Measurements from ENCODE around the gene CEBPA. TPM values are rescaled to one million over a fixed set of nuclear protein-coding genes. Genes with fewer than 3 reads are reported as not detected.

The CEBPA gene
- total RNA-seq, 4 donors from 2014 or later = 12.9 to 31.0 (median 17.4) TPM

GRCh38 chr19:33279430-33280350 is 22.6 kb downstream of the CEBPA start:
- no peak for DNase-seq
- TF ChIP-seq CTCF (IDR thresholded peaks at IDR 0.05) (no peak), POLR2A (IDR thresholded peaks at IDR 0.05) (no peak)
- WGBS, 2 donors = 86 to 89% methylated on average over 15 to 17 of the region's 17 CpGs
- intact Hi-C loops (cut with DNase I) = no loop called here
- Histone ChIP-seq H3K4me1 (peaks cover 0 to under 1% of the 10 kb centered on the region in 2 donors), H3K9me3 (no peaks in the 10 kb centered on the region), H3K4me3 (replicated peaks in 1 of 3) (no peak overlapping the region), H3K27me3 (no peaks in the 10 kb centered on the region), H3K27ac (no peak overlapping the region), H3K36me3 (no peaks in the 10 kb centered on the region)

GRCh38 chr19:33278403-33279269 is 23.7 kb downstream of the CEBPA start:
- intact Hi-C loops (cut with DNase I) = no loop called here
- DNase-seq = no peak
- Histone ChIP-seq H3K27me3 (no peaks in the 10 kb centered on the region), H3K27ac (no peak overlapping the region), H3K9me3 (no peaks in the 10 kb centered on the region), H3K4me1 (peaks cover 0 to 3% of the 10 kb centered on the region in 2 donors), H3K4me3 (replicated peaks in 1 of 3) (no peak overlapping the region), H3K36me3 (no peaks in the 10 kb centered on the region)
- 77 to 94% methylated on average over 4 to 5 of the region's 9 CpGs for WGBS, 2 donors
- TF ChIP-seq CTCF (IDR thresholded peaks at IDR 0.05) = no peak

- 88 to 90% methylated on average over 3 to 4 of the region's 4 CpGs for WGBS, 2 donors
- no peak for TF ChIP-seq POLR2A (IDR thresholded peaks at IDR 0.05)
- no peak for TF ChIP-seq CTCF (IDR thresholded peaks at IDR 0.05)
- Histone ChIP-seq H3K36me3 (no peaks in the 10 kb centered on the region), H3K27me3 (no peaks in the 10 kb centered on the region), H3K9me3 (no peaks in the 10 kb centered on the region), H3K4me3 (replicated peaks in 1 of 3) (no peak overlapping the region), H3K4me1 (peaks cover 0 to 6% of the 10 kb centered on the region in 2 donors), H3K27ac (no peak overlapping the region)
- intact Hi-C loops (cut with DNase I) = no loop called here
- DNase-seq = no peak
Measured at GRCh38 chr19:33278023-33278402, 24.3 kb downstream of the CEBPA start.

DNA sequence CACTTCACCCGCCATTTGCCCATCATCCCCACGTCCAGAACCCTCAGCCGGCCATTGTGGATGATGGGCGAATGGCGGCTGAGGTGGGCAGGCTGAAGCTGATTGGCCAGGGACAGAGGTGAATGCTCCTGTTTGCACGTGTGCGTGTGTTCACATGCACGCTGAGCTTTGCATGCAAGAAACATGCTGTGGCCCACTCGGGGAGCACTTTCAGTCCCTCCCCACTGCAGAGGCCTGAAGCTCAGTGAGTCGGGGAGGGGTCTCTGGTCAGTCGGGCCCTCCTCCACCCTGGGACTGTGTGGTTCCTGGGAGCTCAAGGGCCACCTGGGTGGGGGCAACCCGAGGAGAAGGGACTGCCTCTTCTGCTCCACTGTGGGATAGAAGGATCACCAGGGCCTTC is 24.9 kb downstream of the CEBPA start:
- H3K36me3 ChIP-seq = no peaks in the 10 kb centered on the region
- peaks cover 0 to 6% of the 10 kb centered on the region in 2 donors for H3K4me1 ChIP-seq
- no peaks in the 10 kb centered on the region for H3K9me3 ChIP-seq
- 87 to 91% methylated on average over 6 to 12 of the region's 12 CpGs for WGBS, 2 donors
- no peak overlapping the region for H3K27ac ChIP-seq
- no peaks in the 10 kb centered on the region for H3K27me3 ChIP-seq
- no peak for DNase-seq
- intact Hi-C loops (cut with DNase I) = no loop called here
- no peak for TF ChIP-seq CTCF (IDR thresholded peaks at IDR 0.05)
- TF ChIP-seq POLR2A (IDR thresholded peaks at IDR 0.05) = no peak
- no peak overlapping the region for H3K4me3 ChIP-seq (replicated peaks in 1 of 3)
